Duodenal mucosa (tissue), 2 donors: Measurements from ENCODE around the gene SLC39A5.
A peak's percentile ranks its signal among the peaks of the same experiment; 100 is the strongest.

Experiments
- H3K27ac ChIP-seq: one replicate; pipeline ENCODE4 v1.7.0; 2013; ENCODE audit warnings: low read depth, low read length
- H3K27me3 ChIP-seq, 2 donors: one replicate each; pipeline ENCODE4 v1.7.0; 2013; ENCODE audit warnings: low read length in 2 of 2, control low read depth in 1 of 2; ENCODE audit not compliant: insufficient read depth in 2 of 2, control insufficient read depth in 1 of 2
- H3K36me3 ChIP-seq, 2 donors: one replicate each; pipeline ENCODE4 v1.7.0; 2013; ENCODE audit warnings: low read length in 2 of 2, control low read depth in 1 of 2; ENCODE audit not compliant: insufficient read depth in 2 of 2, control insufficient read depth in 1 of 2
- H3K4me1 ChIP-seq, 2 donors: one replicate each; pipeline ENCODE4 v1.7.0; 2013; ENCODE audit warnings: low read length in 2 of 2, control low read depth in 1 of 2; ENCODE audit not compliant: insufficient read depth in 2 of 2, control insufficient read depth in 1 of 2
- H3K4me3 ChIP-seq, 2 donors: one replicate each; pipeline ENCODE4 v1.7.0; 2013; ENCODE audit warnings: low read length in 2 of 2, low read depth in 1 of 2
- H3K9ac ChIP-seq, 2 donors: one replicate each; pipeline ENCODE4 v1.7.0; 2013; ENCODE audit warnings: low read length in 2 of 2, low read depth in 1 of 2
- H3K9me3 ChIP-seq, 2 donors: one replicate each; pipeline ENCODE4 v1.7.0; 2013; ENCODE audit warnings: low read length in 2 of 2, control low read depth in 1 of 2; ENCODE audit not compliant: control insufficient read depth in 1 of 2

The SLC39A5 gene

DNA sequence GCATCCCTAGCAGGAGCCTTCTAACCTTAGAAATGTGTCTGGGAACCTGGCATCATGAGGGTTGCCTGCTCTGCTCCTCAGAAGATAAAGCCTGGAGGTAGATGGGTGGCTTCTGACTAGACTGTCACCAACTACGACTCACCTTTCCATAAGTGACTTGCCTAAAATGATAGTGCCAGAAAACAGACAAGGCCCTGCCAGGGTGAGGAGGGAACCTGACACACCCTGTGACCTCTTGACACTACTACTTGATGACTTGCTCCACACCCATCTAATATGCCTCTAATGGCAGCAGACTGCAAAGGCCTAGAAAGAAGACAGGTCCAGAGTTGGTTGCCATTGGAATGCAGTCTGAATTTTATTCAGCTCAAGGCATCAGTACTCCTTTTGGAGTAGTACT, 17.5 kb upstream of the SLC39A5 start:
- no peak overlapping the region for H3K4me3 ChIP-seq
- H3K27me3 ChIP-seq = no peaks in the 10 kb centered on the region
- peaks cover 39 to 66% of the 10 kb centered on the region in 2 donors for H3K36me3 ChIP-seq
- H3K27ac ChIP-seq = no peak overlapping the region
- H3K9ac ChIP-seq = no peak overlapping the region
- H3K4me1 ChIP-seq = peaks cover 0 to 6% of the 10 kb centered on the region in 2 donors
- H3K9me3 ChIP-seq = no peaks in the 10 kb centered on the region

DNA sequence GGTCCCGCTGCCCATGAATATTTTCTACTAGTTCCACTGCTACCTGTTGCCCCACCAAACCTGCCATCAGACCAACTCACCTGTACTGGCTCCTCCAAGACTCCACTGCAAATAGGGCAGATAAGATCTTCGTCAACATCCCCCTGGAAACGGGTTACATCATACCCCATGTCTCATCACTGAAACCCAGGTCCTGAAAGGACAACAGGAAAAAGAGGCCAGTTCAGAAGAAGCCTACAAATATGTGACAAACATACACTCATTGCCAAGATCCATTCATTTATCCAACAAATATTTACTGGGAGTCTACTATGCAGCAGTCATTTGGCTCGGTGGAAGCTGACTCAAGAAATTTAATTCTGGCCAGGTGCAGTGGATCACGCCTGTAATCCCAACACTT, 16.0 kb upstream of the SLC39A5 start:
- Histone ChIP-seq H3K27ac (no peak overlapping the region), H3K27me3 (no peaks in the 10 kb centered on the region), H3K4me3 (no peak overlapping the region), H3K9ac (no peak overlapping the region), H3K9me3 (no peaks in the 10 kb centered on the region), H3K36me3 (peaks cover 30 to 56% of the 10 kb centered on the region in 2 donors), H3K4me1 (peaks cover 0 to 6% of the 10 kb centered on the region in 2 donors)

DNA sequence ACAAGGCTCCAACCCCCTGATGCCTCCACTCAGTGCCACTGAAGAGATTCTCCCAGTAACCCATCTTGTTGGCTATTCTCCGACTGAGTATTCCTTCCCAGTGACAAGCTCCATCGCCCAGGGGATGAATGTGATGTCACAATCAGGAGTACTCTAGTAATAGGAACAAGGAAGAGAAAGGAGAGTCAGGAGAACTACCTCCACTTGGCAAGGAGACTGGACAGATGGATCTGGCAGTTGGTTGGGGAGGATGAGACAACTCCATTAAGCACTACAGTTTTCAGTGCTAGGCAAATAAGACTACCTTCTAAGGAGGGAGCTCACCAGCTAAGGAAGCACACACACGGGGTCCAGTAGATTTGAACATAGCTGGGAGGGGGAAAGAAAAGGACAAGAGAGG, 13.4 kb upstream of the SLC39A5 start:
- H3K9me3 ChIP-seq = no peaks in the 10 kb centered on the region
- peaks cover 6 to 20% of the 10 kb centered on the region in 2 donors for H3K4me1 ChIP-seq
- H3K27ac ChIP-seq = no peak overlapping the region
- H3K36me3 ChIP-seq = peaks cover 22 to 44% of the 10 kb centered on the region in 2 donors
- no peak overlapping the region for H3K4me3 ChIP-seq
- H3K27me3 ChIP-seq = no peaks in the 10 kb centered on the region
- no peak overlapping the region for H3K9ac ChIP-seq

DNA sequence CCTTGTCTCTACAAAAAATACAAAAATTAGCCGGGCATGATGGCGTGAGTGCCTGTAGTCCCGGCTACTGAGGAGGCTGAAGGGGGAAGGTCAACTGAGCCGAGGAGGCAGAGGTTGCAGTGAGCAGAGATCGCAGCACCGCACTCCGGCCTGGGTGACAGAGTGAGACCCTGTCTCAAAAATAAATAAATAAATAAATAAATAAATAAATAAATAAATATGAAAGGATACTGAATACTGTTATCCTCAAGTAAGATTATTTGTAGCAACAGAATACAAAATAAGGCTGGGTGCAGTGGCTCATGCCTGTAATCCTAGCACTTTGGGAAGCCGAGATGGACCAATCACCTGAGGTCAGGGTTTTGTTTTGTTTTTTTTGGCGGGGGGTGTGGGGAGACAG, 10.0 kb upstream of the SLC39A5 start:
- Histone ChIP-seq H3K4me3 (no peak overlapping the region), H3K27me3 (no peaks in the 10 kb centered on the region), H3K9me3 (no peaks in the 10 kb centered on the region), H3K36me3 (peaks cover 6 to 16% of the 10 kb centered on the region in 2 donors), H3K9ac (no peak overlapping the region), H3K4me1 (peaks cover 21 to 38% of the 10 kb centered on the region in 2 donors), H3K27ac (no peak overlapping the region)

DNA sequence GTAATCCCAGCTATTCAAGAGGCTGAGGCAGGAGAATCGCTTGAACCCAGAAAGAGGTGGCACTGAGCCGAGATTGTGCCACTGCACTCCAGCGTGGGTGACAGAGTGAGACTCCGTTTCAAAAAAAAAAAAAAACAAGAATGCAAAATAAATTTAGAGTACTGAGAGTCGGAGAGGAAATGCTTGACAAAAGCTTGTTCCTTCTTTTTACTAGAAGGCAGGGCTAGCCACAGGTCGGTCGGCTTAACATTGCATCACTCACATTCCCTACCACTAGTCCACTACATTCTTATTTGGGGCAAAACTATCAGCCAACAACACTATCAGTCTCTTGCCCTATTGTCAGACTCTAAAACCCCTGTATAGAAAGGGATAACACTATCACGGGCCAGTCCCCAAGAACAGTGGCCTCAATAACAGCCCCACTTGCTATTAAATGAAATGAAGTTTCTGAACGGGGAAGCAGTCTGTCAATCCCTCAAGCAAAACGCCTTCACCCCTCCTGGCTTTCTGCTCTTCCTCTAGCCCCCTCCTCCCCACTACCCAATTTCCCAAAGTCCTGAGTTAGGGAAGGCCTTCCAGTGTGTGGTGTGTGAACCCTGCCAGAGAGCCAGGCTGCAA, 9.1 kb upstream of the SLC39A5 start:
- peak overlapping the region; percentile 94 for H3K27ac ChIP-seq
- H3K9me3 ChIP-seq = no peaks in the 10 kb centered on the region
- peaks cover 4 to 7% of the 10 kb centered on the region in 2 donors for H3K36me3 ChIP-seq
- H3K27me3 ChIP-seq = no peaks in the 10 kb centered on the region
- peaks cover 21 to 46% of the 10 kb centered on the region in 2 donors for H3K4me1 ChIP-seq
- H3K4me3 ChIP-seq = peak overlapping the region; percentile 85 to 92
- H3K9ac ChIP-seq = peak overlapping the region; percentile 90 to 99

DNA sequence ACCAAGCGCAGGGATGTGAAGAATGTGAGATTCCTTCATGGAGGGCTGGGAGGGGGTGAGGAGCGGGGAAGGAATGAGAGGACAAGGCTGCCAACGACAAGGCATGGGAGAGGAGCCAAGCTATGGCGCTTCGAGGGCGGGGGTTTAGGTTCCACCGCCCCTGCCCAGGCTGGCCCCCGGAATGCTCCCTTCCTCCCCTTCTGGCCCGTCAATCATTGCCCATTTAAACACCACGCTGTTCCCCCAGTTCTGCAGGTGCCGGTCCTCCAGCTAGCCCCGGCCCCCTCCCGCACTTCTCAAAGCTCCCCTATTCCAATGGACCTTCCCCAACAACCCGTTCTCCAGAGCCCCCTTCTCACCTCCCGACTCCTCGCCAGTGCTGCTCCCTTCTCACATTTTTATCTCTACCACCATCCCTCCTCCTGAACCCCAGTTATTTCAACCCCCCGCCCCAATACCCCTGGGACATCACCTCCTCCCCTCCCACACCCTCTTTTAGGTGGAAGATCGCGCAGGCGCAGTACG, 8.6 kb upstream of the SLC39A5 start:
- peaks cover 21 to 46% of the 10 kb centered on the region in 2 donors for H3K4me1 ChIP-seq
- peak overlapping the region; percentile 85 to 92 for H3K4me3 ChIP-seq
- H3K27ac ChIP-seq = peak overlapping the region; percentile 94
- peak overlapping the region; percentile 90 to 99 for H3K9ac ChIP-seq
- H3K9me3 ChIP-seq = no peaks in the 10 kb centered on the region
- H3K27me3 ChIP-seq = no peaks in the 10 kb centered on the region
- peaks cover 1 to 8% of the 10 kb centered on the region in 2 donors for H3K36me3 ChIP-seq

DNA sequence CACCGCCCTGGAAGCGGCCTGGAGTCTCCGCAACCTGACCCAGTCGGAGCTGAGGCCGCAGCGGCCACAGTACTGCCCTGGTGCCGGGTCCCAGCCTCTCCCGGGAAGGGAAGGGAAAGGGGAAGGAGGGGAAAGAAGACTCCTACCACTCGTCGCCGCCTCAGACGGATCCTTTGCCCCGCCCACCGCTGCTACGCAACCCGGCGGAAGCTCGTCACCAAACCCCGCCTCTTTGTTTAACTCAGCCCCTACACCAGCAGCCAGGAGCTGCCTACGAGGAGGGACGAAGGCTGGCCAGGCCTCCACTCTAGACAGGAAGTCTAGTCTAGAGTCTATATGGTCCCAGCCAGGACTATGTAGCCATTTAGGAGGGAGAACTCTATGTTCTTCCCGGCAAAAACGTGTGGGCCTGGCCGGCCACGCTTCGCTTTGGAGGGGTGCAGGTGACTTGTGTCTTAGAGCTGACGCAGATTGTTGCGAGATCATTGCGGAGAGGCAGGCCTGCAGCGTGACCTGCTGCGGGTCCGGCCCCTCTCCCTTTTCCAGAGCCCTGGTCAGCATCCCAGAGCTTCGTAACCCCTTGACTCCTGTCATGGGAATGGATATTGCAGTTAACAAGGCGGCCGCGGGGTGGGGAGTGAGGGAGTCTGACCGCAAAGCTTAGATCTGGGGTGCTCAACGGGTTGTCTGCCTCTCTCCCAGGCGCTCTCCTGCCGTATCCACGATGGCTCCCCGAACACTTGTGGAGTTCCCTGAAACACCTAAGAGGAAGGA, 7.9 kb upstream of the SLC39A5 start, which contains the start of gene RNF41:
Gene RNF41 (minus strand): TSS at position 166 of the 774 bp plus-strand sequence. CDS start 7,875 bp downstream, outside the sequence.
- peaks cover 21 to 46% of the 10 kb centered on the region in 2 donors for H3K4me1 ChIP-seq
- H3K9ac ChIP-seq = peak within 1 kb of the TSS; percentile 90 to 99
- H3K9me3 ChIP-seq = no peaks in the 10 kb centered on the region
- H3K36me3 ChIP-seq = peaks cover 0 to 4% of the 10 kb centered on the region in 2 donors
- no peaks in the 10 kb centered on the region for H3K27me3 ChIP-seq
- peak within 1 kb of the TSS; percentile 85 to 92 for H3K4me3 ChIP-seq
- peak within 1 kb of the TSS; percentile 94 for H3K27ac ChIP-seq

DNA sequence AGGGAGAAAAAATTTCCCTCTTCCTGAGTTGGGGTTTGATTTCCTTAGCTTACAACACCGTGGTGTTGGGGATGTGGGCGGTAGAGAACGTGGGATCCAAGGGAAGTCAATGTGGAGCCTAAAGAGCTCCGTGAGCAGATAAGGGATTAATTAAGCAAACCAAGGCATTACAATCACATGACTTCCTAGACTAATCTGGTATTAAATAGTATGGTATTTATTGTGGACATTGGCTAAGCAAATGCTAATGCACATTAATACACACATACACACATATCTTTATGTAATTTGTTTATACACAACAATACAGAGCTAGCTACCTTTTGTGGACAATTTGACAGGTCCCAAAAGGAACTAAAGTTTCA, 7.3 kb upstream of the SLC39A5 start:
- Histone ChIP-seq H3K9ac (peak overlapping the region; percentile 90 to 99), H3K4me1 (peaks cover 21 to 46% of the 10 kb centered on the region in 2 donors), H3K9me3 (no peaks in the 10 kb centered on the region), H3K4me3 (peak overlapping the region; percentile 85 to 92), H3K27ac (peak overlapping the region; percentile 94), H3K36me3 (peaks cover 0 to 7% of the 10 kb centered on the region in 2 donors), H3K27me3 (no peaks in the 10 kb centered on the region)

DNA sequence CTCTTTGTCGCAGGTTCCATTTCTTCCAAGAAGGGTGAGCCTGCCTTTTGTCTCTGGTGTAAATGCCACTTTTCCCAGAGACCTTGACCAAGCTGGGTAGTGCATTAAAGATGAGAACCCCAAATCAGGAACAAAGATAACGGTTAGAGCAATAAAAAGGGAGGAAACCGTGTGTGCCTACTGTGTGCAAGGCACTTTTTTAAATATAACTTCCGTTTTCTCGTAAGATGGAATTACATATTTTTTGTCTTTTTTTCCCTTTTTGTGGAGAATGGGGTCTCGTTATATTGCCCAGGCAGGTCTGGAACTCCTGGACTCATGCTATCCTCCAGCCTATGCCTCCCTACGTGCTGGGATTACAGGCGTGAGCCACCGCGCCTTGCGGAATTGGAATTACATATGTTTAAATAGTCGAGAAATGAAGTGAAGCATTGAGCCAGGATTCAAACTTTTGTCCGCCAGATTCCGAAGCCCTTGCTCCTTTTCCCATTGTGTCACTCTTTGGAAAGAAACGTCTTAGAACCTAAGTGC, 6.2 kb upstream of the SLC39A5 start:
- Histone ChIP-seq H3K27ac (peak overlapping the region; percentile 22), H3K9ac (peak overlapping the region; percentile 34 to 38), H3K4me1 (peaks cover 21 to 46% of the 10 kb centered on the region in 2 donors), H3K36me3 (peaks cover 0 to 8% of the 10 kb centered on the region in 2 donors), H3K4me3 (peak overlapping the region; percentile 69 to 86), H3K27me3 (no peaks in the 10 kb centered on the region), H3K9me3 (no peaks in the 10 kb centered on the region)
